HepG2 (cell line): ENCODE measurements around the gene SLC13A5. TPM values are rescaled to one million over a fixed set of nuclear protein-coding genes. Genes with fewer than 3 reads are reported as not detected.
A peak's percentile ranks its signal among the peaks of the same experiment; 100 is the strongest.

Experiments
- AGO1 ChIP-seq: fragments of 200-400 bp; formaldehyde crosslinking; IDR thresholded peaks from 2 replicates; pipeline ENCODE4 v1.6.1; 2017; ENCODE audit warnings: mild to moderate bottlenecking, low read depth, low read length, moderate library complexity; ENCODE audit not compliant: poor library complexity, severe bottlenecking
- BHLHE40 ChIP-seq: IDR thresholded peaks from 2 replicates; pipeline ENCODE4 v1.6.1; 2011; ENCODE audit warnings: low read length, improper control_type of control experiment
- CCDC6 ChIP-seq: sonication (generic); formaldehyde crosslinking; IDR thresholded peaks from 2 replicates; pipeline ENCODE4 v1.8.1; 2022; ENCODE audit warnings: mild to moderate bottlenecking, missing genetic modification reagents, moderate library complexity
- CENPBD1 ChIP-seq: sonication (generic); formaldehyde crosslinking; IDR thresholded peaks from 2 replicates; pipeline ENCODE4 v1.8.0; 2022; ENCODE audit warnings: missing genetic modification reagents, low read depth, mild to moderate bottlenecking, borderline replicate concordance
- DZIP1 ChIP-seq: sonication (generic); formaldehyde crosslinking; IDR thresholded peaks from 2 replicates; pipeline ENCODE4 v1.5.0; 2020; ENCODE audit warnings: mild to moderate bottlenecking, missing genetic modification reagents
- ELF3 ChIP-seq: IDR thresholded peaks from 2 replicates; pipeline ENCODE4 v1.6.1; 2016; ENCODE audit warnings: missing genetic modification reagents, missing compliant biosample characterization
- FOXK2 ChIP-seq: fragments of 450-650 bp; IDR thresholded peaks from 2 replicates; pipeline ENCODE4 v1.6.1; 2016
- HMG20B ChIP-seq: conservative IDR thresholded peaks from 2 replicates; pipeline ENCODE4 v1.6.1; 2016; ENCODE audit warnings: missing genetic modification reagents, missing compliant biosample characterization
- HMGXB4 ChIP-seq, 2 experiments: sonication (generic) in 1 of 2; formaldehyde crosslinking in 1 of 2; IDR thresholded peaks; 2 replicates each; pipeline versions ENCODE4 v1.4.0 to v1.6.1; 2018 to 2020; ENCODE audit warnings: missing genetic modification reagents in 2 of 2, borderline replicate concordance in 1 of 2, low read depth in 1 of 2, mild to moderate bottlenecking in 1 of 2, missing biosample characterization in 1 of 2
- KLF6 ChIP-seq: IDR thresholded peaks from 2 replicates; pipeline ENCODE4 v1.8.0; 2016; ENCODE audit warnings: missing biosample characterization, missing genetic modification reagents
- MAX ChIP-seq: IDR thresholded peaks from 2 replicates; pipeline ENCODE4 v1.6.1; 2012; ENCODE audit warnings: inconsistent platforms
- MLX ChIP-seq: IDR thresholded peaks from 2 replicates; pipeline ENCODE4 v1.6.1; 2016
- NR3C1 ChIP-seq: sonication (generic); formaldehyde crosslinking; IDR thresholded peaks from 2 replicates; pipeline ENCODE4 v1.4.0; 2020; ENCODE audit warnings: missing genetic modification reagents
- PHF21A ChIP-seq: sonication (generic); formaldehyde crosslinking; IDR thresholded peaks from 2 replicates; pipeline ENCODE4 v1.5.0; 2020; ENCODE audit warnings: mild to moderate bottlenecking, missing genetic modification reagents
- SCMH1 ChIP-seq: sonication (generic); formaldehyde crosslinking; IDR thresholded peaks from 2 replicates; pipeline ENCODE4 v1.9.0; 2021; ENCODE audit warnings: missing genetic modification reagents, mild to moderate bottlenecking, borderline replicate concordance
- SRY ChIP-seq: sonication (generic); formaldehyde crosslinking; IDR thresholded peaks from 2 replicates; pipeline ENCODE4 v1.8.0; 2022; ENCODE audit warnings: mild to moderate bottlenecking, missing genetic modification reagents
- ZFAT ChIP-seq: sonication (generic); formaldehyde crosslinking; conservative IDR thresholded peaks from 2 replicates; pipeline ENCODE4 v1.8.1; 2023; ENCODE audit warnings: missing genetic modification reagents, inconsistent platforms
- ZNF12 ChIP-seq: sonication (generic); formaldehyde crosslinking; IDR thresholded peaks from 2 replicates; pipeline ENCODE4 v1.5.0; 2020; ENCODE audit warnings: missing genetic modification reagents
- ZNF232 ChIP-seq: sonication (generic); formaldehyde crosslinking; IDR thresholded peaks from 2 replicates; pipeline ENCODE4 v1.4.0; 2020; ENCODE audit warnings: missing genetic modification reagents, borderline replicate concordance
- ZNF274 ChIP-seq: sonication (generic); formaldehyde crosslinking; IDR thresholded peaks from 2 replicates; pipeline ENCODE4 v1.5.1; 2020; ENCODE audit warnings: mild to moderate bottlenecking, missing genetic modification reagents
- ZNF501 ChIP-seq: sonication (generic); formaldehyde crosslinking; IDR thresholded peaks from 2 replicates; pipeline ENCODE4 v1.5.1; 2020; ENCODE audit warnings: mild to moderate bottlenecking, moderate library complexity, missing genetic modification reagents
- ZNF574 ChIP-seq: sonication (generic); formaldehyde crosslinking; IDR thresholded peaks from 2 replicates; pipeline ENCODE4 v1.4.0; 2020; ENCODE audit warnings: missing genetic modification reagents
- ZNF605 ChIP-seq: sonication (generic); formaldehyde crosslinking; IDR thresholded peaks from 2 replicates; pipeline ENCODE4 v1.8.0; 2022; ENCODE audit warnings: mild to moderate bottlenecking, missing genetic modification reagents
- ZNF792 ChIP-seq: IDR thresholded peaks from 2 replicates; pipeline ENCODE4 v1.6.1; 2016
- polyA plus RNA-seq, 8 experiments: library from polyadenylated mRNA; depleted of rRNA in 3 of 8; stranded (reverse) in 7 of 8; unstranded in 1 of 8; fragments of >200 nt; fragmentation: Illumina TruSeq in 4 of 8; extraction: Trizol in 4 of 8; gene quantifications; 2 replicates each; pipeline versions ENCODE4 v1.2.1 to v1.2.3, GENCODE V29; 2011 to 2016; ENCODE audit warnings: low read depth in 4 of 8, missing spikeins in 1 of 8, mixed read lengths in 1 of 8; ENCODE audit not compliant: insufficient read depth in 1 of 8
- total RNA-seq, 5 experiments: library from RNA; depleted of rRNA; stranded (reverse); fragments of >200 nt; fragmentation: Illumina TruSeq; extraction: Trizol; gene quantifications; 2 replicates each; pipeline ENCODE4 v1.2.3, GENCODE V29; 2016; ENCODE audit warnings: low read depth in 1 of 5

SLC13A5 gene
- total and polyA plus RNA-seq, 2 of the 13 experiments (the other 11 are each of a cell fraction or from before 2014, with no cell fraction given): 42.8 to 310 TPM

GRCh38 chr17:6666077-6666521 lies 47.1 kb downstream of the SLC13A5 start (continued):
- TF ChIP-seq ZNF274 (CRISPR knock-in tag) (0 out of 2 replicates have a peak, but pooled peaks have one; percentile 42), ZNF232 (CRISPR knock-in tag) (no peak), ZFAT (CRISPR knock-in tag) (no peak), ZNF574 (CRISPR knock-in tag) (no peak), ZNF605 (CRISPR knock-in tag) (no peak), NR3C1 (no peak), PHF21A (CRISPR knock-in tag) (no peak), FOXK2 (no peak), BHLHE40 (no peak), ZNF501 (CRISPR knock-in tag) (peak; percentile 55; the same call in 1 of the 2 replicates), KLF6 (no peak), CENPBD1 (no peak), HMG20B (CRISPR knock-in tag) (no peak), ZNF792 (CRISPR knock-in tag) (no peak), MLX (no peak), AGO1 (no peak), MAX (peak; percentile 43; the same call in 1 of the 2 replicates), ELF3 (CRISPR knock-in tag) (peak; percentile 44; the same call in 1 of the 2 replicates), CCDC6 (no peak), ZNF12 (CRISPR knock-in tag) (no peak), HMGXB4 (CRISPR knock-in tag; IDR thresholded peaks at IDR 0.05; ENCODE audit: borderline replicate concordance in 1 of 2, low read depth in 1 of 2) (peak; percentile 70 to 81), DZIP1 (CRISPR knock-in tag) (no peak), SRY (CRISPR knock-in tag) (0 out of 2 replicates have a peak, but pooled peaks have one; percentile 28), SCMH1 (CRISPR knock-in tag) (no peak)
